ENCODE measurements around the gene IFNGR2.

- TF ChIP-seq POLR2A (IDR thresholded peaks at IDR 0.05; ENCODE audit: low read depth, low read length) (no peak), CTCF (IDR thresholded peaks at IDR 0.05; ENCODE audit: extremely low read depth in 1 of 2, insufficient read depth in 1 of 2, low read depth in 1 of 2, low read length in 2 of 2) (no peak), FOS (IDR thresholded peaks at IDR 0.05; ENCODE audit: borderline replicate concordance, insufficient read depth, low read length) (no peak), MAX (IDR thresholded peaks at IDR 0.05; ENCODE audit: insufficient read depth, insufficient read length) (no peak), MYC (IDR thresholded peaks at IDR 0.05; ENCODE audit: low read depth, low read length) (no peak), EZH2 (IDR thresholded peaks at IDR 0.05; ENCODE audit: borderline replicate concordance, low read depth, low read length, severe bottlenecking) (no peak), GATA2 (IDR thresholded peaks at IDR 0.05; ENCODE audit: insufficient read depth, insufficient read length, low read depth, low read length) (no peak), POLR2AphosphoS5 (IDR thresholded peaks at IDR 0.05; ENCODE audit: insufficient read depth, low read depth, low read length) (no peak), JUN (IDR thresholded peaks at IDR 0.05; ENCODE audit: borderline replicate concordance, insufficient read depth, insufficient read length, low read depth) (no peak)
Observed at GRCh38 chr21:33368124-33368523, 35.1 kb upstream of the IFNGR2 start.

Data from endothelial cell of umbilical vein (primary cell).